ENCODE results near the gene NANOG.

GRCh38 chr12:7747246-7747645 is 42.0 kb upstream of the NANOG start, which contains the start of gene CLEC4C:
- TF ChIP-seq POLR2A (IDR thresholded peaks at IDR 0.05), result no peak
- no peak for TF ChIP-seq CTCF (IDR thresholded peaks at IDR 0.05)
- no peak for TF ChIP-seq POLR2AphosphoS5 (IDR thresholded peaks at IDR 0.05)
- no peak for TF ChIP-seq EP300 (IDR thresholded peaks at IDR 0.05; ENCODE audit: low read depth)
